NB4 (cell line): Measurements from ENCODE around the gene RPS6KA1.

Experiments
- POLR2A ChIP-seq: IDR thresholded peaks from 2 replicates; pipeline ENCODE4 v1.6.1; 2011; ENCODE audit warnings: mild to moderate bottlenecking; ENCODE audit not compliant: insufficient read length; ENCODE audit errors: extremely low read depth
- TF ChIP-seq, protein P1 (sequence below): IDR thresholded peaks from one replicate; pipeline ENCODE4 v1.5.1; 2012; ENCODE audit warnings: low read depth, low read length
- TF ChIP-seq, protein P2 (sequence below): IDR thresholded peaks from 2 replicates; pipeline ENCODE4 v1.6.1; 2011; ENCODE audit warnings: low read depth, low read length

DNA sequence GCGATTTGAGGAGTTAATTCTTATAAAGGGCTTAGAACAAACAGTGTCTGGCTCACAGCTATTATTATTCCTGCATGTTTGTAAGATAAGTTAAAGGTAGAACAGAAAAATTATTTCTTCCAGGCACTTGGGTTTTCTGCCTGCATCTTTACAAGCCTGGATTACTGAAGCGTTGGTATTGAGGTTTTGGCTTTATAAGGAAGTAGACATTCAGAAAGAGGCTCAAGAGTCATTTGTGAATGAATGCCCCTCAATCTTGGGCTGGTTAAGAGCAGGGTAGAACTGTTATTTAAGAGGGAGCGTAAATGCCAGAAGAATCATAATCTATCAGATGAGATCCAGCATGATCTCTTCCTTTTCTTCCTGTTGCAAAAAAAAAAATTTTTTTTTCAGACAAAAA is 89.0 kb downstream of the RPS6KA1 start:
- TF ChIP-seq, protein P1, sequence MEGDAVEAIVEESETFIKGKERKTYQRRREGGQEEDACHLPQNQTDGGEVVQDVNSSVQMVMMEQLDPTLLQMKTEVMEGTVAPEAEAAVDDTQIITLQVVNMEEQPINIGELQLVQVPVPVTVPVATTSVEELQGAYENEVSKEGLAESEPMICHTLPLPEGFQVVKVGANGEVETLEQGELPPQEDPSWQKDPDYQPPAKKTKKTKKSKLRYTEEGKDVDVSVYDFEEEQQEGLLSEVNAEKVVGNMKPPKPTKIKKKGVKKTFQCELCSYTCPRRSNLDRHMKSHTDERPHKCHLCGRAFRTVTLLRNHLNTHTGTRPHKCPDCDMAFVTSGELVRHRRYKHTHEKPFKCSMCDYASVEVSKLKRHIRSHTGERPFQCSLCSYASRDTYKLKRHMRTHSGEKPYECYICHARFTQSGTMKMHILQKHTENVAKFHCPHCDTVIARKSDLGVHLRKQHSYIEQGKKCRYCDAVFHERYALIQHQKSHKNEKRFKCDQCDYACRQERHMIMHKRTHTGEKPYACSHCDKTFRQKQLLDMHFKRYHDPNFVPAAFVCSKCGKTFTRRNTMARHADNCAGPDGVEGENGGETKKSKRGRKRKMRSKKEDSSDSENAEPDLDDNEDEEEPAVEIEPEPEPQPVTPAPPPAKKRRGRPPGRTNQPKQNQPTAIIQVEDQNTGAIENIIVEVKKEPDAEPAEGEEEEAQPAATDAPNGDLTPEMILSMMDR, result no peak
- TF ChIP-seq, protein P2, sequence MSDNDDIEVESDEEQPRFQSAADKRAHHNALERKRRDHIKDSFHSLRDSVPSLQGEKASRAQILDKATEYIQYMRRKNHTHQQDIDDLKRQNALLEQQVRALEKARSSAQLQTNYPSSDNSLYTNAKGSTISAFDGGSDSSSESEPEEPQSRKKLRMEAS, result no peak
- no peak for TF ChIP-seq POLR2A
